Mesothelial cell of epicardium (in vitro differentiated cells): ENCODE measurements around the gene SAP30BP. TPM values are rescaled to one million over a fixed set of nuclear protein-coding genes. Genes with fewer than 3 reads are reported as not detected.

ENCODE experiments used
- DNase-seq, 2 experiments: peaks; one replicate each; pipeline ENCODE4 v3.0.0; 2021; ENCODE audit warnings: low spot score in 2 of 2; ENCODE audit not compliant: unreplicated experiment in 2 of 2
- H3K27ac Mint-ChIP-seq: 2 replicates; pipeline ENCODE4 v1.8.0; 2021; ENCODE audit warnings: mixed read lengths
- H3K27me3 Mint-ChIP-seq: 2 replicates; pipeline ENCODE4 v1.8.0; 2021; ENCODE audit warnings: low read depth, mixed read lengths
- H3K36me3 Mint-ChIP-seq: 2 replicates; pipeline ENCODE4 v1.8.0; 2021; ENCODE audit warnings: mixed read lengths
- H3K4me1 Mint-ChIP-seq: 2 replicates; pipeline ENCODE4 v1.8.0; 2021; ENCODE audit warnings: mixed read lengths
- H3K4me3 Mint-ChIP-seq: 2 replicates; pipeline ENCODE4 v1.8.0; 2021; ENCODE audit warnings: mild to moderate bottlenecking, moderate library complexity, mixed read lengths
- H3K9me3 Mint-ChIP-seq: 2 replicates; pipeline ENCODE4 v1.8.0; 2021; ENCODE audit warnings: mixed read lengths
- CTCF ChIP-seq: fragments of 200-600 bp; sonication (generic); IDR thresholded peaks from one replicate; pipeline ENCODE4 v1.5.0; 2021; ENCODE audit warnings: antibody characterized with exemption; ENCODE audit not compliant: unreplicated experiment
- total RNA-seq: library from RNA; stranded (reverse); gene quantifications from 3 replicates; pipeline ENCODE4 v1.2.1, GENCODE V29; 2021

Gene SAP30BP
- total RNA-seq, 1 donor from 2014 or later, result 96.0 TPM

- H3K36me3 Mint-ChIP-seq, result peaks cover 10% of the 10 kb centered on the region
Measured at GRCh38 chr17:75734674-75735294, 67.6 kb downstream of the SAP30BP start.

GRCh38 chr17:75736173-75736835 is 69.2 kb downstream of the SAP30BP start:
- H3K4me1 Mint-ChIP-seq, result no peaks in the 10 kb centered on the region
- no peaks in the 10 kb centered on the region for H3K27me3 Mint-ChIP-seq
- DNase-seq, result no peak
- peaks cover 14% of the 10 kb centered on the region for H3K36me3 Mint-ChIP-seq
- no peak overlapping the region for H3K27ac Mint-ChIP-seq
- no peak overlapping the region for H3K4me3 Mint-ChIP-seq
- no peak for TF ChIP-seq CTCF
- H3K9me3 Mint-ChIP-seq, result no peaks in the 10 kb centered on the region

More at GRCh38 chr17:75734674-75735294, 67.6 kb downstream of the SAP30BP start:
- Mint-ChIP-seq H3K27ac (no peak overlapping the region), H3K4me1 (no peaks in the 10 kb centered on the region), H3K27me3 (no peaks in the 10 kb centered on the region), H3K4me3 (no peak overlapping the region), H3K9me3 (no peaks in the 10 kb centered on the region)
- TF ChIP-seq CTCF, result no peak
- no peak for DNase-seq

GRCh38 chr17:75737133-75737962 is 70.2 kb downstream of the SAP30BP start:
- DNase-seq, result no peak
- Mint-ChIP-seq H3K27me3 (no peaks in the 10 kb centered on the region), H3K9me3 (no peaks in the 10 kb centered on the region), H3K27ac (no peak overlapping the region), H3K36me3 (peaks cover 13% of the 10 kb centered on the region), H3K4me3 (no peak overlapping the region), H3K4me1 (no peaks in the 10 kb centered on the region)
- TF ChIP-seq CTCF, result no peak

- DNase-seq, result no peak
- no peak for TF ChIP-seq CTCF
- no peaks in the 10 kb centered on the region for H3K9me3 Mint-ChIP-seq
- no peaks in the 10 kb centered on the region for H3K27me3 Mint-ChIP-seq
- no peak overlapping the region for H3K4me3 Mint-ChIP-seq
- H3K4me1 Mint-ChIP-seq, result no peaks in the 10 kb centered on the region
- no peak overlapping the region for H3K27ac Mint-ChIP-seq
- peaks cover 11% of the 10 kb centered on the region for H3K36me3 Mint-ChIP-seq
Measured at GRCh38 chr17:75738218-75738802, 71.2 kb downstream of the SAP30BP start.

GRCh38 chr17:75739174-75739573 is 72.0 kb downstream of the SAP30BP start:
- H3K4me1 Mint-ChIP-seq, result no peaks in the 10 kb centered on the region
- peaks cover 11% of the 10 kb centered on the region for H3K36me3 Mint-ChIP-seq
- no peak overlapping the region for H3K27ac Mint-ChIP-seq
- H3K9me3 Mint-ChIP-seq, result no peaks in the 10 kb centered on the region
- no peak for TF ChIP-seq CTCF
- DNase-seq, result no peak
- no peak overlapping the region for H3K4me3 Mint-ChIP-seq
- no peaks in the 10 kb centered on the region for H3K27me3 Mint-ChIP-seq
